Loucy (cell line): Measurements from ENCODE around the gene RBM15B.

Experiments
- H2AFZ ChIP-seq: fragments of 200-600 bp; sonication (generic); 2 replicates; pipeline ENCODE4 v1.6.0; 2016; ENCODE audit warnings: antibody characterized with exemption, mild to moderate bottlenecking, low read length, moderate library complexity
- H3F3A ChIP-seq: fragments of 200-600 bp; 2 replicates; pipeline ENCODE4 v1.6.0; 2016; ENCODE audit warnings: antibody characterized with exemption, low read depth, mild to moderate bottlenecking
- H3K27me3 ChIP-seq: fragments of 200-600 bp; sonication (generic); 2 replicates; pipeline ENCODE4 v1.6.1; 2014; ENCODE audit warnings: low read length, mild to moderate bottlenecking; ENCODE audit not compliant: insufficient read depth, poor library complexity, severe bottlenecking
- H3K36me3 ChIP-seq: fragments of 200-600 bp; sonication (generic); 2 replicates; pipeline ENCODE4 v1.6.1; 2016; ENCODE audit warnings: low read length; ENCODE audit not compliant: insufficient read depth
- H3K4me1 ChIP-seq: fragments of 200-600 bp; sonication (generic); 2 replicates; pipeline ENCODE4 v1.5.1; 2014; ENCODE audit warnings: low read length, mild to moderate bottlenecking; ENCODE audit not compliant: insufficient read depth, poor library complexity, severe bottlenecking
- H3K4me2 ChIP-seq: fragments of 200-600 bp; sonication (generic); 2 replicates; pipeline ENCODE4 v1.6.0; 2014; ENCODE audit warnings: antibody characterized with exemption, low read length, low read depth, mild to moderate bottlenecking; ENCODE audit not compliant: poor library complexity, severe bottlenecking
- H3K4me3 ChIP-seq: fragments of 200-600 bp; sonication (generic); 2 replicates; pipeline ENCODE4 v1.5.1; 2014; ENCODE audit warnings: low read length, mild to moderate bottlenecking, mixed read lengths; ENCODE audit not compliant: poor library complexity, severe bottlenecking
- H3K79me2 ChIP-seq: fragments of 200-600 bp; sonication (generic); 2 replicates; pipeline ENCODE4 v1.6.1; 2014; ENCODE audit warnings: low read length; ENCODE audit not compliant: insufficient read depth
- H3K9ac ChIP-seq: fragments of 200-600 bp; sonication (generic); 2 replicates; pipeline ENCODE4 v1.6.0; 2014; ENCODE audit warnings: mild to moderate bottlenecking, low read depth, low read length, moderate library complexity; ENCODE audit not compliant: poor library complexity, severe bottlenecking
- H3K9me2 ChIP-seq: fragments of 200-600 bp; sonication (generic); replicated peaks from 2 replicates; pipeline ENCODE4 v1.6.1; 2016; ENCODE audit warnings: low read depth, low read length, mixed read lengths
- H3K9me3 ChIP-seq: fragments of 200-600 bp; sonication (generic); 2 replicates; pipeline ENCODE4 v1.6.1; 2014; ENCODE audit warnings: mild to moderate bottlenecking, antibody characterized with exemption, low read length, low read depth; ENCODE audit not compliant: insufficient read depth
- H4K20me1 ChIP-seq: fragments of 200-600 bp; sonication (generic); 2 replicates; pipeline ENCODE4 v1.6.0; 2014; ENCODE audit warnings: antibody characterized with exemption, low read length, mild to moderate bottlenecking; ENCODE audit not compliant: insufficient read depth, poor library complexity, severe bottlenecking
- CTCF ChIP-seq: fragments of 200-600 bp; sonication (generic); conservative IDR thresholded peaks from 2 replicates; pipeline ENCODE4 v1.5.1; 2014; ENCODE audit warnings: mild to moderate bottlenecking, antibody characterized with exemption, low read length
- EZH2phosphoT487 ChIP-seq: fragments of 200-600 bp; IDR thresholded peaks from 2 replicates; pipeline ENCODE4 v1.6.1; 2018; ENCODE audit warnings: antibody characterized with exemption, mild to moderate bottlenecking, moderate library complexity, borderline replicate concordance

The RBM15B gene

GRCh38 chr3:51408021-51408420, 16.9 kb downstream of the RBM15B start:
- no peak overlapping the region for H3K4me2 ChIP-seq
- TF ChIP-seq CTCF = no peak
- TF ChIP-seq EZH2phosphoT487 = no peak
- H4K20me1 ChIP-seq = no peaks in the 10 kb centered on the region
- peaks cover 4% of the 10 kb centered on the region; the same call in 1 of the 2 replicates for H3K79me2 ChIP-seq
- no peak overlapping the region for H3K4me3 ChIP-seq
- no peak overlapping the region for H3K9ac ChIP-seq
- no peaks in the 10 kb centered on the region for H3F3A ChIP-seq
- H3K27me3 ChIP-seq = no peaks in the 10 kb centered on the region
- no peaks in the 10 kb centered on the region for H3K9me2 ChIP-seq
- H3K9me3 ChIP-seq = no peaks in the 10 kb centered on the region
- peaks cover 67% of the 10 kb centered on the region; the same call in 1 of the 2 replicates for H3K36me3 ChIP-seq
- H3K4me1 ChIP-seq = no peaks in the 10 kb centered on the region
- no peak overlapping the region for H2AFZ ChIP-seq

GRCh38 chr3:51408813-51409212, 17.7 kb downstream of the RBM15B start:
- no peaks in the 10 kb centered on the region for H3F3A ChIP-seq
- H3K9ac ChIP-seq = no peak overlapping the region
- peaks cover 65% of the 10 kb centered on the region; the same call in 1 of the 2 replicates for H3K36me3 ChIP-seq
- no peaks in the 10 kb centered on the region for H3K4me1 ChIP-seq
- no peak overlapping the region for H3K4me3 ChIP-seq
- TF ChIP-seq EZH2phosphoT487 (no peak), CTCF (no peak)
- peaks cover 4% of the 10 kb centered on the region; the same call in 1 of the 2 replicates for H3K79me2 ChIP-seq
- H2AFZ ChIP-seq = no peak overlapping the region
- no peaks in the 10 kb centered on the region for H4K20me1 ChIP-seq
- H3K27me3 ChIP-seq = no peaks in the 10 kb centered on the region
- no peaks in the 10 kb centered on the region for H3K9me2 ChIP-seq
- no peaks in the 10 kb centered on the region for H3K9me3 ChIP-seq
- H3K4me2 ChIP-seq = no peak overlapping the region

GRCh38 chr3:51422211-51422610, 31.1 kb downstream of the RBM15B start:
- no peaks in the 10 kb centered on the region for H3K4me1 ChIP-seq
- no peaks in the 10 kb centered on the region for H3K9me3 ChIP-seq
- H3K9ac ChIP-seq = no peak overlapping the region
- no peaks in the 10 kb centered on the region for H3F3A ChIP-seq
- H3K36me3 ChIP-seq = peaks cover 65% of the 10 kb centered on the region; the same call in 1 of the 2 replicates
- no peaks in the 10 kb centered on the region for H4K20me1 ChIP-seq
- H3K9me2 ChIP-seq = no peaks in the 10 kb centered on the region
- no peaks in the 10 kb centered on the region for H3K79me2 ChIP-seq
- H2AFZ ChIP-seq = no peak overlapping the region
- TF ChIP-seq CTCF (no peak), EZH2phosphoT487 (no peak)
- H3K27me3 ChIP-seq = no peaks in the 10 kb centered on the region
- H3K4me2 ChIP-seq = no peak overlapping the region
- no peak overlapping the region for H3K4me3 ChIP-seq
